IMR-90 (cell line): ENCODE measurements around the gene CDON. TPM values are rescaled to one million over a fixed set of nuclear protein-coding genes. Genes with fewer than 3 reads are reported as not detected.

Source experiments
- ATAC-seq: fragments of 200-7000 bp; cut with Tn5 transposase; 2 replicates; pipeline ENCODE4 v1.9.1; 2020; ENCODE audit warnings: low read depth, mild to moderate bottlenecking, moderate library complexity
- BruUV-seq: library from RNA; stranded (reverse); fragments of 400-500 nt; replicated peaks from 2 replicates; lab custom pipeline; 2021; lab: Mats Ljungman, UMichigan
- CTCF ChIA-PET: fragments of 300-600 bp; formaldehyde crosslinking; extraction: SDS; loops from one replicate; lab custom pipeline; 2021; ENCODE audit warnings: antibody characterized with exemption; lab: Yijun Ruan, JAX
- POLR2A ChIA-PET: fragments of 300-600 bp; sonication (Branson Sonifier 250); formaldehyde crosslinking; loops from one replicate; lab custom pipeline; 2022; ENCODE audit warnings: antibody characterized with exemption; ENCODE audit not compliant: unreplicated experiment; lab: Charles Lee
- DNase-seq: peaks from one replicate; pipeline ENCODE4 v3.0.0; 2013
- H2AFZ ChIP-seq: replicated peaks from 2 replicates; pipeline ENCODE3; 2013; ENCODE audit warnings: low read length, mild to moderate bottlenecking; ENCODE audit not compliant: poor library complexity
- H2AK5ac ChIP-seq: 2 replicates; pipeline ENCODE4 v1.6.1; 2013; ENCODE audit warnings: low read depth, low read length, inconsistent platforms
- H2AK9ac ChIP-seq: replicated peaks from 2 replicates; pipeline ENCODE3; 2013; ENCODE audit warnings: mild to moderate bottlenecking, low read depth, low read length, moderate library complexity; ENCODE audit not compliant: poor library complexity
- H2BK120ac ChIP-seq: 2 replicates; pipeline ENCODE4 v1.6.1; 2013; ENCODE audit warnings: low read depth, low read length, inconsistent platforms
- H2BK15ac ChIP-seq: 3 replicates; pipeline ENCODE4 v1.6.1; 2013; ENCODE audit warnings: low read depth, low read length, inconsistent platforms
- H2BK20ac ChIP-seq: 2 replicates; pipeline ENCODE4 v1.6.1; 2013; ENCODE audit warnings: low read depth, mild to moderate bottlenecking, inconsistent platforms, low read length, moderate library complexity
- H2BK5ac ChIP-seq: 2 replicates; pipeline ENCODE4 v1.6.1; 2013; ENCODE audit warnings: mild to moderate bottlenecking, low read depth, low read length, inconsistent platforms; ENCODE audit not compliant: poor library complexity, severe bottlenecking
- H3K14ac ChIP-seq: replicated peaks from 2 replicates; pipeline ENCODE4 v1.6.1; 2013; ENCODE audit warnings: low read depth, low read length, inconsistent platforms
- H3K18ac ChIP-seq: 2 replicates; pipeline ENCODE4 v1.6.1; 2013; ENCODE audit warnings: low read depth, low read length, control low read depth
- H3K23ac ChIP-seq: 2 replicates; pipeline ENCODE4 v1.6.1; 2013; ENCODE audit warnings: low read depth, low read length, inconsistent platforms
- H3K27ac ChIP-seq: 2 replicates; pipeline ENCODE4 v1.5.1; 2013; ENCODE audit warnings: mild to moderate bottlenecking, control low read depth, low read length; ENCODE audit not compliant: insufficient read depth
- H3K27me3 ChIP-seq: 2 replicates; pipeline ENCODE4 v1.6.1; 2013; ENCODE audit warnings: low read length; ENCODE audit not compliant: control insufficient read depth, insufficient read depth
- H3K36me3 ChIP-seq: 2 replicates; pipeline ENCODE4 v1.6.1; 2013; ENCODE audit warnings: low read length, mixed read lengths; ENCODE audit not compliant: control insufficient read depth, insufficient read depth
- H3K4ac ChIP-seq: 2 replicates; pipeline ENCODE4 v1.6.1; 2013; ENCODE audit warnings: low read depth, low read length, inconsistent platforms
- H3K4me1 ChIP-seq: 2 replicates; pipeline ENCODE4 v1.6.1; 2013; ENCODE audit warnings: low read length, mixed read lengths; ENCODE audit not compliant: control insufficient read depth, insufficient read depth
- H3K4me2 ChIP-seq: 2 replicates; pipeline ENCODE4 v1.6.1; 2013; ENCODE audit warnings: low read depth, mild to moderate bottlenecking, control low read depth, low read length, moderate library complexity
- H3K4me3 ChIP-seq: 2 replicates; pipeline ENCODE4 v1.5.1; 2013; ENCODE audit warnings: low read depth, mild to moderate bottlenecking, control low read depth, low read length, moderate library complexity; ENCODE audit not compliant: insufficient read depth
- H3K56ac ChIP-seq: 2 replicates; pipeline ENCODE4 v1.6.1; 2013; ENCODE audit warnings: low read length, inconsistent platforms; ENCODE audit not compliant: insufficient read depth; ENCODE audit errors: extremely low read depth
- H3K79me1 ChIP-seq, 2 experiments: 2 replicates each; pipeline ENCODE4 v1.6.1; 2013; ENCODE audit warnings: low read length in 2 of 2, inconsistent platforms in 1 of 2, low read depth in 1 of 2
- H3K9ac ChIP-seq: 2 replicates; pipeline ENCODE4 v1.6.1; 2013; ENCODE audit warnings: low read depth, low read length, control low read depth
- H3K9me1 ChIP-seq: 2 replicates; pipeline ENCODE4 v1.6.1; 2013; ENCODE audit warnings: low read length, inconsistent platforms; ENCODE audit not compliant: insufficient read depth
- H3K9me3 ChIP-seq: 2 replicates; pipeline ENCODE4 v1.6.1; 2013; ENCODE audit warnings: low read length; ENCODE audit not compliant: control insufficient read depth, insufficient read depth
- H4K20me1 ChIP-seq: 2 replicates; pipeline ENCODE4 v1.6.1; 2013; ENCODE audit warnings: low read length, inconsistent platforms; ENCODE audit not compliant: insufficient read depth
- H4K5ac ChIP-seq: 2 replicates; pipeline ENCODE4 v1.6.1; 2013; ENCODE audit warnings: mild to moderate bottlenecking, low read depth, low read length, control low read depth
- H4K8ac ChIP-seq, 2 experiments: 2 replicates each; pipeline ENCODE4 v1.6.1; 2013; ENCODE audit warnings: low read depth in 2 of 2, low read length in 2 of 2, control low read depth in 1 of 2, inconsistent platforms in 1 of 2
- H4K91ac ChIP-seq: 2 replicates; pipeline ENCODE4 v1.6.1; 2013; ENCODE audit warnings: low read depth, low read length, inconsistent platforms; ENCODE audit not compliant: insufficient read depth
- MXI1 ChIP-seq: IDR thresholded peaks from 2 replicates; pipeline ENCODE4 v1.6.1; 2012; ENCODE audit warnings: low read depth, mild to moderate bottlenecking, low read length, moderate library complexity, borderline replicate concordance
- WGBS, 2 experiments: methylation state at CpG; one replicate each; pipeline versions ENCODE4 v1.1.5 to v1.1.7; 2013; ENCODE audit warnings: missing lambda C conversion rate in 2 of 2; ENCODE audit not compliant: insufficient read length in 1 of 2; ENCODE audit errors: extremely low coverage in 2 of 2; 5-methylcytosine and 5-hydroxymethylcytosine counted together
- dilution Hi-C: fragments of 300-500 bp; cut with HindIII; formaldehyde crosslinking; loops from one replicate; pipeline ENCODE4 v1.14.3; 2018; ENCODE audit warnings: low sequenced_read_pairs; ENCODE audit not compliant: unreplicated experiment
- in situ Hi-C: fragments of 300-500 bp; cut with MboI; formaldehyde crosslinking; loops from 3 replicates; pipeline ENCODE4 v1.14.3; 2019; ENCODE audit warnings: low sequenced_read_pairs, inconsistent platforms, mixed read lengths
- intact Hi-C: fragments of 100-400 bp; cut with micrococcal nuclease; formaldehyde crosslinking; loops from 2 replicates; pipeline ENCODE4 v1.10.0; 2022
- polyA plus RNA-seq, 3 experiments: library from polyadenylated mRNA; depleted of rRNA; stranded (reverse); fragments of >200 nt; gene quantifications; 2 replicates each; pipeline ENCODE4 v1.2.3, GENCODE V29; 2012; ENCODE audit warnings: low replicate concordance in 1 of 3
- total RNA-seq: library from RNA; depleted of rRNA; stranded (reverse); fragments of >200 nt; gene quantifications from 2 replicates; pipeline ENCODE4 v1.2.3, GENCODE V29; 2012
- TF ChIP-seq, protein P1 (sequence below): fragments of 150-350 bp; IDR thresholded peaks from 2 replicates; pipeline ENCODE4 v1.6.1; 2016; ENCODE audit warnings: low read depth, mild to moderate bottlenecking, low read length, moderate library complexity, borderline replicate concordance

The CDON gene
- total and polyA plus RNA-seq, 2 of the 4 experiments (the other 2 are of a cell fraction): 1.2 to 3.8 TPM

DNA sequence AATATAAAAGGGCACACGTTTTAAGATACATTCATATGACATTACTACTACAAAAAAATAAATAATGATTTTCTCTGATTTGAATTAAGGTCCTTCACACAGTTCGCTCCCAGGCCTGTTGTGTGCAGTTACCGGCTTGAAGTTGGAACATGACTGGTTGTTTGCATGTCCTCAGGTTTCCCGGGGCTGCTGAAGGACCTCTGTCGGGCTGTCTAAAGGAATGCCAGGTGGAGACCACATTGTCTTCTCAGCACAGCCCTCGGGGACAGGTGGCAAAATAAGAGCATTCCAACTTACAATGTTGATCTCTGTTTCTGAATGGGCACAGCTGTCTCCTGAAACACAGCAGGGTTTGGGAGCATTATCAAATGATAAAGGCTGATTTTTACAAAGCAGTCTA, 101.9 kb downstream of the CDON start:
- in situ Hi-C loops: no loop called here
- dilution Hi-C loops: no loop called here
- Histone ChIP-seq H3K79me1 (no peaks in the 10 kb centered on the region), H2AFZ (no peak overlapping the region), H2AK5ac (no peak overlapping the region), H2BK15ac (no peak overlapping the region), H3K14ac (no peak overlapping the region), H3K4ac (no peak overlapping the region), H3K4me2 (no peak overlapping the region), H2AK9ac (no peak overlapping the region), H4K20me1 (no peaks in the 10 kb centered on the region), H3K18ac (no peak overlapping the region), H2BK20ac (no peak overlapping the region), H4K5ac (no peak overlapping the region), H3K23ac (no peak overlapping the region), H3K4me3 (no peak overlapping the region), H2BK5ac (no peak overlapping the region), H3K9me3 (no peaks in the 10 kb centered on the region), H2BK120ac (no peak overlapping the region), H3K9ac (no peak overlapping the region), H3K56ac (no peak overlapping the region), H3K4me1 (no peaks in the 10 kb centered on the region), H3K27me3 (peaks cover 4% of the 10 kb centered on the region; the same call in 1 of the 2 replicates), H4K8ac (no peak overlapping the region), H3K9me1 (no peaks in the 10 kb centered on the region), H3K36me3 (no peaks in the 10 kb centered on the region), H3K27ac (no peak overlapping the region), H4K91ac (no peak overlapping the region)
- intact Hi-C loops: no loop called here
- no TSS peak for BruUV-seq
- WGBS, 2 experiments: 81% methylated on average over 3 of the region's 6 CpGs; no CpG with 5 or more reads in 1 of the 2 experiments
- TF ChIP-seq MXI1: no peak
- TF ChIP-seq, protein P1, sequence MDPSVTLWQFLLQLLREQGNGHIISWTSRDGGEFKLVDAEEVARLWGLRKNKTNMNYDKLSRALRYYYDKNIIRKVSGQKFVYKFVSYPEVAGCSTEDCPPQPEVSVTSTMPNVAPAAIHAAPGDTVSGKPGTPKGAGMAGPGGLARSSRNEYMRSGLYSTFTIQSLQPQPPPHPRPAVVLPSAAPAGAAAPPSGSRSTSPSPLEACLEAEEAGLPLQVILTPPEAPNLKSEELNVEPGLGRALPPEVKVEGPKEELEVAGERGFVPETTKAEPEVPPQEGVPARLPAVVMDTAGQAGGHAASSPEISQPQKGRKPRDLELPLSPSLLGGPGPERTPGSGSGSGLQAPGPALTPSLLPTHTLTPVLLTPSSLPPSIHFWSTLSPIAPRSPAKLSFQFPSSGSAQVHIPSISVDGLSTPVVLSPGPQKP: no peak
- CTCF ChIA-PET: no interaction called here
- POLR2A ChIA-PET: no interaction called here
- ATAC-seq: no peak
- DNase-seq: no peak
